HL-60 (cell line): Measurements from ENCODE around the gene MED29.
A peak's percentile ranks its signal among the peaks of the same experiment; 100 is the strongest.

Source experiments
- DNase-seq, 2 experiments: peaks; one replicate each; pipeline ENCODE4 v3.0.0-alpha.2; 2010 to 2020; ENCODE audit warnings: low read depth in 1 of 2, low spot score in 1 of 2
- H3K27ac ChIP-seq: fragments of 250-450 bp; sonication (Bioruptor Pico); replicated peaks from 2 replicates; pipeline ENCODE4 v1.5.1; 2020; ENCODE audit warnings: mild to moderate bottlenecking, moderate library complexity
- H3K27me3 ChIP-seq: fragments of 250-450 bp; sonication (Bioruptor Pico); 2 replicates; pipeline ENCODE4 v1.5.1; 2021; ENCODE audit warnings: mild to moderate bottlenecking, moderate library complexity; ENCODE audit not compliant: insufficient read depth, poor library complexity, severe bottlenecking
- H3K4me3 ChIP-seq: replicated peaks from 2 replicates; pipeline ENCODE4 v1.5.1; 2011; ENCODE audit warnings: mild to moderate bottlenecking, control low read depth, low read length; ENCODE audit not compliant: insufficient read depth
- GABPA ChIP-seq: IDR thresholded peaks from 2 replicates; pipeline ENCODE4 v1.6.1; 2012; ENCODE audit warnings: low read depth
- POLR2AphosphoS5 ChIP-seq: IDR thresholded peaks from 2 replicates; pipeline ENCODE4 v1.6.1; 2012; ENCODE audit warnings: low read depth
- SPI1 ChIP-seq: IDR thresholded peaks from 2 replicates; pipeline ENCODE4 v1.6.1; 2012; ENCODE audit warnings: low read depth, mild to moderate bottlenecking, borderline replicate concordance
- TF ChIP-seq, protein P1 (sequence below): IDR thresholded peaks from 2 replicates; pipeline ENCODE4 v1.6.1; 2012; ENCODE audit warnings: low read depth; ENCODE audit not compliant: insufficient replicate concordance
- TF ChIP-seq, protein P2 (sequence below): IDR thresholded peaks from one replicate; pipeline ENCODE4 v1.5.1; 2011; ENCODE audit warnings: low read length, control low read depth, inconsistent platforms; ENCODE audit not compliant: insufficient read depth

The MED29 gene

DNA sequence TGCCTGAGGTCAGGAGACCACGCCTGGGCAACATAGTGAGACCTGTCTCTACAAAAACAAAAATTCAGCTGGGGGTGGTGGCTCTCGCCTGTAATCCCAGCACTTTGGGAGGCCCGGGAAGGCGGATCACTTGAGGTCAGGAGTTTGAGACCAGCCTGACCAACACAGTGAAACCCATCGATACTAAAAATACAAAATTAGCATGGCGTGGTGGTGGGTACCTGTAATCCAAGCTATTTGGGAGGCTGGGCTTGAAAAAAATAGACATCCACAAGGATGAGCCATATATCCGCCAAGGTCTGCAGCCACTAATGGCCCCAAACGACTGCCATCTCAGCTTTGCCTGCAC lies 41.5 kb downstream of the MED29 start:
- TF ChIP-seq, protein P1, sequence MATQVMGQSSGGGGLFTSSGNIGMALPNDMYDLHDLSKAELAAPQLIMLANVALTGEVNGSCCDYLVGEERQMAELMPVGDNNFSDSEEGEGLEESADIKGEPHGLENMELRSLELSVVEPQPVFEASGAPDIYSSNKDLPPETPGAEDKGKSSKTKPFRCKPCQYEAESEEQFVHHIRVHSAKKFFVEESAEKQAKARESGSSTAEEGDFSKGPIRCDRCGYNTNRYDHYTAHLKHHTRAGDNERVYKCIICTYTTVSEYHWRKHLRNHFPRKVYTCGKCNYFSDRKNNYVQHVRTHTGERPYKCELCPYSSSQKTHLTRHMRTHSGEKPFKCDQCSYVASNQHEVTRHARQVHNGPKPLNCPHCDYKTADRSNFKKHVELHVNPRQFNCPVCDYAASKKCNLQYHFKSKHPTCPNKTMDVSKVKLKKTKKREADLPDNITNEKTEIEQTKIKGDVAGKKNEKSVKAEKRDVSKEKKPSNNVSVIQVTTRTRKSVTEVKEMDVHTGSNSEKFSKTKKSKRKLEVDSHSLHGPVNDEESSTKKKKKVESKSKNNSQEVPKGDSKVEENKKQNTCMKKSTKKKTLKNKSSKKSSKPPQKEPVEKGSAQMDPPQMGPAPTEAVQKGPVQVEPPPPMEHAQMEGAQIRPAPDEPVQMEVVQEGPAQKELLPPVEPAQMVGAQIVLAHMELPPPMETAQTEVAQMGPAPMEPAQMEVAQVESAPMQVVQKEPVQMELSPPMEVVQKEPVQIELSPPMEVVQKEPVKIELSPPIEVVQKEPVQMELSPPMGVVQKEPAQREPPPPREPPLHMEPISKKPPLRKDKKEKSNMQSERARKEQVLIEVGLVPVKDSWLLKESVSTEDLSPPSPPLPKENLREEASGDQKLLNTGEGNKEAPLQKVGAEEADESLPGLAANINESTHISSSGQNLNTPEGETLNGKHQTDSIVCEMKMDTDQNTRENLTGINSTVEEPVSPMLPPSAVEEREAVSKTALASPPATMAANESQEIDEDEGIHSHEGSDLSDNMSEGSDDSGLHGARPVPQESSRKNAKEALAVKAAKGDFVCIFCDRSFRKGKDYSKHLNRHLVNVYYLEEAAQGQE: no peak
- TF ChIP-seq POLR2AphosphoS5: no peak
- no peak for TF ChIP-seq GABPA
- no peak for TF ChIP-seq SPI1
- TF ChIP-seq, protein P2, sequence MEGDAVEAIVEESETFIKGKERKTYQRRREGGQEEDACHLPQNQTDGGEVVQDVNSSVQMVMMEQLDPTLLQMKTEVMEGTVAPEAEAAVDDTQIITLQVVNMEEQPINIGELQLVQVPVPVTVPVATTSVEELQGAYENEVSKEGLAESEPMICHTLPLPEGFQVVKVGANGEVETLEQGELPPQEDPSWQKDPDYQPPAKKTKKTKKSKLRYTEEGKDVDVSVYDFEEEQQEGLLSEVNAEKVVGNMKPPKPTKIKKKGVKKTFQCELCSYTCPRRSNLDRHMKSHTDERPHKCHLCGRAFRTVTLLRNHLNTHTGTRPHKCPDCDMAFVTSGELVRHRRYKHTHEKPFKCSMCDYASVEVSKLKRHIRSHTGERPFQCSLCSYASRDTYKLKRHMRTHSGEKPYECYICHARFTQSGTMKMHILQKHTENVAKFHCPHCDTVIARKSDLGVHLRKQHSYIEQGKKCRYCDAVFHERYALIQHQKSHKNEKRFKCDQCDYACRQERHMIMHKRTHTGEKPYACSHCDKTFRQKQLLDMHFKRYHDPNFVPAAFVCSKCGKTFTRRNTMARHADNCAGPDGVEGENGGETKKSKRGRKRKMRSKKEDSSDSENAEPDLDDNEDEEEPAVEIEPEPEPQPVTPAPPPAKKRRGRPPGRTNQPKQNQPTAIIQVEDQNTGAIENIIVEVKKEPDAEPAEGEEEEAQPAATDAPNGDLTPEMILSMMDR: no peak
- Histone ChIP-seq H3K27me3 (no peaks in the 10 kb centered on the region), H3K27ac (no peak overlapping the region), H3K4me3 (no peak overlapping the region)
- no peak for DNase-seq

DNA sequence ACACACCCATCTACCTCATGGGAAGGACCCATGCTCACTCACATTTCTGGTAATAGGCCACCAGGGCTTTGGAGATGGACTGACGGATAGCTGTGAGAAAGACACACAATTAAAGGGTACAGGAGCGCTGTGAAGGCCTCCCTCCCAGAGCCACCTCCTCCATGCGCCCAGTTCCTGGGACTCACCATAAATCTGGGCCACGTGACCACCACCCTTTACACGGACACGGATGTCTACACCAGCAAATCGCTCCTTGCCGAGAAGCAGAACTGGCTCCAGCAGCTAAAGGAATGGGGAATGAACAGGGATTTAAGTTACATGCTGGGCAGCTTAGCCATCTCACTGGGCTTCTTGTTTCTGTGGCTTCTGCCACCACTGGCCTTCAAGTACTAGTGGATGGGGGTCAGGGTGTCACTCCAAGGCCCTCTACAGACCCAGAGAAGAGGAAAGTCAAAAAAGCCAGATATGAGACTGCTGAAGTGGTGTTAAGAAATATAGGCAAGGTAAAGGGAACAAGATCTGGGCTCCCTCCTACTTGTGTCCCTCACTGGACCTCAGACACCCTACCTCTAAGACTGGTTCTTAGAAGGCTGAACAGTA lies 42.4 kb downstream of the MED29 start:
- H3K27ac ChIP-seq: peak overlapping the region; percentile 88

DNA sequence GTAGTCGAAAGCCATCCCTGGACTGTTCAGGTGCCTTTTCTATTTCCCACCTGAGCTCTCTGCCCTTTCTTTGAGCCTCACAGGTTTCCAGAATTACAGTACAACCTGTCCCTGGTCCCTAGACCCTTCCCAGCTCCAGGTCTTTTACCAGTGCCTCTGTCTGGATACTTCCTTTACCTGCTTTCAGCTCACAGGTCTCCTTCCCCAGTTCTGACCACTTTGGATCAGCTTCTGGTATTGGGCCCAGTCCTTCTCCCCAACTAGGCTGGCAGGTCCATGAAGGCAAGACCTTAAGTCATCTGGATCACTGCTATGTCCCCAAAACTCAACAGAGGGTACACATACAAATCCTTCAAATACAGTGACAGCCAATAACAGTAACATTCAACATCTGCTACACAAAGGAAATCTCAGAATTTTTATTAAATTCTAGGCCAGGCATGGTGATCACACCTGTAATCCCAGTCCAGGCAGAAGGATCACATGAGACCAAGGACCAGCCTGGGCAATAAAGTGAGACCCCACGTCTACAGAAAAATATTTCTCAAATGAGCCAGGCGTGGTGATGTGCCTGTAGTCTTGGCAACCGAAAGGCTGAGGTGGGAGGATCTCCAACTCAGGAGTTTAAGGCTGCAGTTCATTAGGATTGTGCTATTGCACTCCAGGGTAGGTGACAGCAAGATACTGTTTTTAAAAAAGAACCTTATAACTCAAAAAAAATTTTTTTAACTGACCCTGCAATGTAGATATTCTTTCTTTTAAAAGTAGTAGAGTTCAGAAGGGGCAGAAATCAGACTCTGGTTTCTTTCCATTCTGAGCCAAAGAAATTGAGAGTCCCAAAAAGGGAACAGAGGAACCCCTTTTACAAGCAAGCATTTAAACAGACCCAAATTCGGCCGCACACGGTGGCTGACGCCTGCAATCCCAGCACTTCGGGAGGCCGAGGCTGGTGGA lies 43.2 kb downstream of the MED29 start:
- peak overlapping the region; percentile 55 for H3K4me3 ChIP-seq
- H3K27ac ChIP-seq: peak overlapping the region; percentile 88
- no peak; the same call in 1 of the 2 replicates for TF ChIP-seq SPI1
- TF ChIP-seq GABPA: no peak
- TF ChIP-seq POLR2AphosphoS5: no peak
- TF ChIP-seq, protein P2: no peak
- TF ChIP-seq, protein P1: no peak
- no peak for DNase-seq
- no peaks in the 10 kb centered on the region for H3K27me3 ChIP-seq

More for the DNA sequence above, 42.4 kb downstream of the MED29 start:
- TF ChIP-seq GABPA: no peak
- peak; percentile 25; the same call in 1 of the 2 replicates for TF ChIP-seq POLR2AphosphoS5
- Histone ChIP-seq H3K4me3 (no peak overlapping the region), H3K27me3 (no peaks in the 10 kb centered on the region)
- DNase-seq: no peak

DNA sequence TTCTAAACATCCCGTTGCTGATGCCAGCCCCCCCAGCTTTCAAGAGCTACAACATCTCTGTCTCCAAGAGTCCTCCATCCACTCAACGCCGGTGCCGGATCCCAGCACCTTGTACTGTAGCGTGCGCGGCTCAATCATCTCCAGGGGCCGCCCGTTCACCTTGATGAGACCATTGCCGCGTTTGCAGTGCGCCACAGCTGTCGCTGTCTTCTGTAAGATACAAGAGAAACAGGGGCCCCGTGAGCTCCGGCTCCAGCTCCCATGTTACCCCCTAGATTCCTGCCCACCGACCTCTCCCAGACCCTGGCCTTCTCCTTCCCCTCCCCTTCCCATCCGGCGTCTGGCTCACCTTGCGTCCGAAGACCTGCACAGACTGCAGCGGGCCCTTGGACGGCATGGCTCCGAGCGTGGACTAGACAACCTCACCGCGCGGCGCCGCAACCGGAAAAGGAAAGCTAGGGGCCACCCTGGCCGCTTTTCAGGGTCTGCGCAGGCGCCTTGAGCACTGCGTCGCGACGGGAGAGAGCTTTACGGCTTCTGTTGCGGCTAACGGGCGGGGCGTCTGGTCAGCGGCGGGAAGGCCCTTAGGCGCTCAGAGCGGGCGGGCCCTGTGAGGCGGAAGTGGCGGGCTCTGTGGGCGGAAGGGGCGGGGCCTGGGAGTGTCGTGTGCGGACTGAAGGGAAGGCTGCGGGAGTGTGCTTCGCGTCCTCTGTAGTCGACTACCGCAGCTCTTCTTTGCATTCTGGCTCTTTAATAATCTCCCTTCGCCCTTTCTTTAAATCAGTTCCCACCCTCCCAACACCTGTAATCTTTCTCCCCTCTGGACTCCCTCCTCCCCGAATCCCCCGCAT lies 44.5 kb downstream of the MED29 start, which contains the start of gene RPS16:
RPS16 (minus strand) TSS at position 451 of the 851 bp plus-strand sequence; CDS start at position 397, 54 bp downstream.
- Histone ChIP-seq H3K27ac (peak within 1 kb of the TSS; percentile 88), H3K4me3 (peak within 1 kb of the TSS; percentile 55), H3K27me3 (no peaks in the 10 kb centered on the region)
- peak; percentile 97 to 98 for DNase-seq
- TF ChIP-seq, protein P1: peak; percentile 75
- TF ChIP-seq, protein P2: no peak
- TF ChIP-seq POLR2AphosphoS5: peak; percentile 99
- peak; percentile 71; the same call in 1 of the 2 replicates for TF ChIP-seq SPI1
- TF ChIP-seq GABPA: peak; percentile 85
